GM18867 (cell line): Measurements from ENCODE around the gene GPHN.
"Not testable (repeated sequence)": the region's sequence is repeated elsewhere in the genome, so short reads cannot be mapped to it uniquely, and the experiment has no call there.

Source experiments
- ATAC-seq: cut with Tn5 transposase; IDR thresholded peaks from one replicate; pipeline ENCODE4 v1.9.1; 2021; ENCODE audit warnings: mild to moderate bottlenecking, moderate library complexity; ENCODE audit not compliant: unreplicated experiment

GPHN gene

GRCh38 chr14:67018720-67019119 lies 510.8 kb downstream of the GPHN start:
- peak; percentile 51 for ATAC-seq

- ATAC-seq = no peak
These were observed 511.8 kb downstream of the GPHN start for GRCh38 chr14:67019796-67020195.

GRCh38 chr14:67031920-67032774 lies 524.2 kb downstream of the GPHN start:
- no peak for ATAC-seq

GRCh38 chr14:67045440-67045839 lies 537.5 kb downstream of the GPHN start:
- ATAC-seq = no peak

GRCh38 chr14:67050896-67051295 lies 542.9 kb downstream of the GPHN start:
- no peak for ATAC-seq

- no peak for ATAC-seq
These were observed 548.7 kb downstream of the GPHN start for GRCh38 chr14:67056684-67057083.

GRCh38 chr14:67059596-67059995 lies 551.6 kb downstream of the GPHN start:
- ATAC-seq = no peak

- ATAC-seq = no peak
These were observed 552.6 kb downstream of the GPHN start for GRCh38 chr14:67060546-67060945.

GRCh38 chr14:67067070-67067814 lies 559.3 kb downstream of the GPHN start:
- not testable (repeated sequence) for ATAC-seq

- ATAC-seq = no peak
These were observed 560.3 kb downstream of the GPHN start for GRCh38 chr14:67068251-67068650.

- ATAC-seq = no peak
These were observed 563.6 kb downstream of the GPHN start for GRCh38 chr14:67071506-67071905.

- ATAC-seq = no peak
These were observed 570.0 kb downstream of the GPHN start for GRCh38 chr14:67077921-67078320.

GRCh38 chr14:67079846-67080245 lies 571.9 kb downstream of the GPHN start:
- no peak for ATAC-seq

GRCh38 chr14:67108230-67108629 lies 600.3 kb downstream of the GPHN start:
- no peak for ATAC-seq

- no peak for ATAC-seq
These were observed 603.1 kb downstream of the GPHN start for GRCh38 chr14:67111022-67111421.

GRCh38 chr14:67112344-67112743 lies 604.4 kb downstream of the GPHN start:
- no peak for ATAC-seq

- no peak for ATAC-seq
These were observed 619.2 kb downstream of the GPHN start for GRCh38 chr14:67127174-67127573.

GRCh38 chr14:67129768-67130167 lies 621.8 kb downstream of the GPHN start:
- ATAC-seq = no peak

GRCh38 chr14:67131691-67132090 lies 623.7 kb downstream of the GPHN start:
- no peak for ATAC-seq

GRCh38 chr14:67133144-67133543 lies 625.2 kb downstream of the GPHN start:
- no peak for ATAC-seq

- ATAC-seq = no peak
These were observed 625.9 kb downstream of the GPHN start for GRCh38 chr14:67133595-67134441.
